ENCODE results near the gene NECTIN4. TPM values are rescaled to one million over a fixed set of nuclear protein-coding genes. Genes with fewer than 3 reads are reported as not detected.

The NECTIN4 gene
- total and polyA plus RNA-seq, 9 donors: 0.07 to 4.4 (median 0.21) TPM; not detected in 3

GRCh38 chr1:161096530-161096929 lies 7.2 kb upstream of the NECTIN4 start:
- no peaks in the 10 kb centered on the region for H3K27me3 ChIP-seq
- peaks cover 8% of the 10 kb centered on the region for H3K4me1 ChIP-seq (ENCODE audit: insufficient read depth)
- intact Hi-C loops (cut with DNase I): loop anchor here (2.0 to 10.0 kb wide), 6 partner anchors 52 to 419 kb away; partner anchors contain the start of gene USF1 (in 2 of the 4)
- 33 to 46% (median 46%) methylated on average over 1 of the region's 1 CpG for WGBS, 3 donors
- H3K4me3 ChIP-seq: no peak overlapping the region
- TF ChIP-seq CTCF (IDR thresholded peaks at IDR 0.05): no peak
- no peak for TF ChIP-seq POLR2A (IDR thresholded peaks at IDR 0.05)
- no peak for TF ChIP-seq EP300 (IDR thresholded peaks at IDR 0.05)
- no peaks in the 10 kb centered on the region for H3K36me3 ChIP-seq
- peak in 1 of 5 donors; percentile 63 for DNase-seq
- H3K9me3 ChIP-seq: no peaks in the 10 kb centered on the region
- H3K27ac ChIP-seq: no peak overlapping the region

DNA sequence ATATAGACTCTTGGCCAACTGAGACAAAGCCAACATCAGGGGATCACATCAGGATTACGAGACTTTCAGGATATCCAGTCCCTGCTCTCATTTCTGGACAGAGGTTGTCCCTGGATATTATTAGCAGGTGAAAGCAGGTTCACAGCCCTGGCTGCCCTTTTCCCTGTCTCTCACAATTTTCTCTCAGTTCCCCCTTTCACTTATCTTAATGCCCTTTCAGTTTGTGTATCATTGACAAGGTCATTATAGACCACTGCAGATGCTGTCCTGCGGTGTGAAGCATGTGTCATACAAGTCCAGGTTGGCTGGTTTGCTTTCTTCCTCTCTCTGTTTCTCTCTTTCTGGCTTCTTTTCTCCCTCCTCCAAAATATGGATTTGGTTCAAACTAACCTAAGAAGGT lies 6.7 kb upstream of the NECTIN4 start:
- no peak overlapping the region for H3K27ac ChIP-seq
- DNase-seq: no peak
- H3K9me3 ChIP-seq: no peaks in the 10 kb centered on the region
- H3K27me3 ChIP-seq: no peaks in the 10 kb centered on the region
- intact Hi-C loops (cut with DNase I): loop anchor here (2.0 to 10.0 kb wide), 6 partner anchors 51 to 419 kb away; partner anchors contain the start of gene USF1 (in 2 of the 4)
- TF ChIP-seq CTCF (IDR thresholded peaks at IDR 0.05): no peak
- no peak for TF ChIP-seq EP300 (IDR thresholded peaks at IDR 0.05)
- TF ChIP-seq POLR2A (IDR thresholded peaks at IDR 0.05): no peak
- H3K4me3 ChIP-seq: no peak overlapping the region
- no peaks in the 10 kb centered on the region for H3K36me3 ChIP-seq
- 89 to 96% (median 94%) methylated on average over 2 of the region's 2 CpGs for WGBS, 3 donors
- peaks cover 8% of the 10 kb centered on the region for H3K4me1 ChIP-seq (ENCODE audit: insufficient read depth)

GRCh38 chr1:161095230-161095629 lies 5.9 kb upstream of the NECTIN4 start:
- Histone ChIP-seq H3K27me3 (no peaks in the 10 kb centered on the region), H3K4me3 (no peak overlapping the region), H3K4me1 (ENCODE audit: insufficient read depth) (peaks cover 8% of the 10 kb centered on the region), H3K36me3 (no peaks in the 10 kb centered on the region), H3K9me3 (no peaks in the 10 kb centered on the region), H3K27ac (no peak overlapping the region)
- TF ChIP-seq CTCF (IDR thresholded peaks at IDR 0.05) (no peak), EP300 (IDR thresholded peaks at IDR 0.05) (no peak), POLR2A (IDR thresholded peaks at IDR 0.05) (no peak)
- WGBS, 3 donors: 89 to 94% (median 91%) methylated on average over 6 of the region's 6 CpGs
- DNase-seq: no peak
- intact Hi-C loops (cut with DNase I): loop anchor here (5.0 to 10.0 kb wide), 5 partner anchors 50 to 418 kb away; partner anchors contain the start of gene USF1 (in 2 of the 4)

DNA sequence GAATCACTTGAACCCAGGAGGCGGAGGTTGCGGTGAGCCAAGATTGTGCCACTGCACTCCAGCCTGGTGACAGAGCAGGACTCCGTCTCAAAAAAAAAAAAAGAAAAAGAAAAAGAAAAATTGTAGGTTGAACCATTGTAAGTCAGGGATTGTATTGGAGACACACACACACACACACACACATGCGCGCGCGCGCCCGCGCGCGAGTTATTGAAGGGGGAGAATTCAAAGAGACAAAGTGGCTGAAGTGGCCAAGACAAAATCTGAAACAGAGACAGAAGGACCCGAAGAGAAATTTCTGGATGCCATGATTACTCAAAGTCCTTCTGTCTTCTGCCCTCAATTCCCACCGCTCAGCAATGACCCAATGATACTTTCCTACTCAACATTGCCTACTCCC lies 5.1 kb upstream of the NECTIN4 start:
- WGBS, 3 donors: 95 to 97% (median 97%) methylated on average over 14 of the region's 14 CpGs
- intact Hi-C loops (cut with DNase I): loop anchor here in 3 of 4 donors (10.0 kb wide), 4 partner anchors 50 to 370 kb away; partner anchors contain the start of gene USF1 (in 2 of the 3)
- no peak for TF ChIP-seq EP300 (IDR thresholded peaks at IDR 0.05)
- no peak for TF ChIP-seq POLR2A (IDR thresholded peaks at IDR 0.05)
- TF ChIP-seq CTCF (IDR thresholded peaks at IDR 0.05): no peak
- no peaks in the 10 kb centered on the region for H3K9me3 ChIP-seq
- H3K27ac ChIP-seq: no peak overlapping the region
- no peaks in the 10 kb centered on the region for H3K36me3 ChIP-seq
- no peak for DNase-seq
- peaks cover 8% of the 10 kb centered on the region for H3K4me1 ChIP-seq (ENCODE audit: insufficient read depth)
- no peaks in the 10 kb centered on the region for H3K27me3 ChIP-seq
- no peak overlapping the region for H3K4me3 ChIP-seq
